Common myeloid progenitor, CD34-positive (primary cell): ENCODE measurements around the gene ABCA2.

Experiments
- CTCF ChIA-PET: fragments of 350-600 bp; sonication (Branson Sonifier 250); formaldehyde crosslinking; loops from one replicate; lab custom pipeline; 2021; ENCODE audit warnings: antibody characterized with exemption; lab: Charles Lee
- POLR2A ChIA-PET: fragments of 350-600 bp; sonication (Branson Sonifier 250); formaldehyde crosslinking; loops from one replicate; lab custom pipeline; 2021; ENCODE audit warnings: antibody characterized with exemption; lab: Charles Lee
- DNase-seq, 3 donors: peaks; one replicate each; pipeline versions ENCODE4 v3.0.0 to v3.0.0-alpha.2; 2013
- H3K27ac ChIP-seq, 2 experiments: 1 replicate in 1 of 2; 2 replicates in 1 of 2; pipeline ENCODE4 v1.7.0; 2013; ENCODE audit warnings: inconsistent platforms in 2 of 2, low read length in 2 of 2, mild to moderate bottlenecking in 2 of 2, low read depth in 1 of 2, moderate library complexity in 1 of 2; ENCODE audit not compliant: severe bottlenecking in 2 of 2, insufficient read depth in 1 of 2, poor library complexity in 1 of 2
- H3K27me3 ChIP-seq, 5 experiments: replicated peaks in 2 of 5; 1 replicate in 3 of 5; 2 replicates in 2 of 5; pipeline versions ENCODE4 v1.6.1 to v1.7.0; 2013; ENCODE audit warnings: low read length in 4 of 5, mild to moderate bottlenecking in 2 of 5, moderate library complexity in 2 of 5, inconsistent platforms in 1 of 5; ENCODE audit not compliant: insufficient read depth in 5 of 5, control insufficient read depth in 4 of 5
- H3K36me3 ChIP-seq, 4 experiments: 1 replicate in 2 of 4; 2 replicates in 2 of 4; pipeline versions ENCODE4 v1.6.1 to v1.7.0; 2013; ENCODE audit warnings: low read length in 3 of 4, control low read depth in 1 of 4, mild to moderate bottlenecking in 1 of 4; ENCODE audit not compliant: control insufficient read depth in 4 of 4, insufficient read depth in 4 of 4
- H3K4me1 ChIP-seq, 4 experiments: 1 replicate in 3 of 4; 2 replicates in 1 of 4; pipeline versions ENCODE4 v1.6.1 to v1.7.1; 2013; ENCODE audit warnings: low read length in 3 of 4, mild to moderate bottlenecking in 3 of 4, control low read depth in 1 of 4, inconsistent platforms in 1 of 4, moderate library complexity in 1 of 4; ENCODE audit not compliant: control insufficient read depth in 4 of 4, insufficient read depth in 4 of 4; ENCODE audit errors: control extremely low read depth in 1 of 4
- H3K4me3 ChIP-seq, 7 experiments: 1 replicate in 4 of 7; 2 replicates in 3 of 7; pipeline versions ENCODE4 v1.5.1 to v1.7.0; 2013; ENCODE audit warnings: mild to moderate bottlenecking in 7 of 7, low read length in 6 of 7, moderate library complexity in 6 of 7, inconsistent platforms in 2 of 7, low read depth in 2 of 7, control low read depth in 1 of 7; ENCODE audit not compliant: insufficient read depth in 4 of 7, control insufficient read depth in 1 of 7; ENCODE audit errors: extremely low read depth in 1 of 7
- H3K9me3 ChIP-seq, 5 experiments: 1 replicate in 4 of 5; 2 replicates in 1 of 5; pipeline versions ENCODE4 v1.6.1 to v1.7.1; 2013; ENCODE audit warnings: low read length in 4 of 5, mild to moderate bottlenecking in 2 of 5, inconsistent platforms in 1 of 5, low read depth in 1 of 5, moderate library complexity in 1 of 5; ENCODE audit not compliant: control insufficient read depth in 4 of 5, insufficient read depth in 2 of 5; ENCODE audit errors: control extremely low read depth in 1 of 5
- WGBS: methylation state at CpG from one replicate; pipeline ENCODE4 v1.1.5; 2013; ENCODE audit not compliant: insufficient coverage; 5-methylcytosine and 5-hydroxymethylcytosine counted together

Gene ABCA2

DNA sequence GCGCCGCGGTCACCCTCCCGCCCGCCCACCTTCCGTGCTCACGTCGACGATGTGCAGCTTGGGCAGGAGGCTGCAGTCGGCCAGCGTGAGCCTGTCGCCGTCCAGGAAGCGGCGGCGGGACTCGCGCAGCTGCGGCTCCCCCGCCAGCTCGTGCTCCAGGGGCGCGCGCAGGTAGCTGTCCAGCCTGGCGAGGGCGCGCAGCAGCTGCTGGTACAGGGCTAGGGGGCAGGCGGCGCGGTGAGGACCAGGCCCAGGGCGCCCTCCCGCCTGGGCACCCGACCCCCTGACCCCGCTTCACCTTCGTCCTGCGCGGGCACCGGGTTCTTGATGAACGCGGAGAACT lies 33.2 kb downstream of the ABCA2 start:
- H3K27ac ChIP-seq: no peak overlapping the region
- peaks cover 0 to 15% (median 4%) of the 10 kb centered on the region in 4 experiments for H3K36me3 ChIP-seq
- peaks cover 0 to 54% (median 50%) of the 10 kb centered on the region in 4 experiments for H3K4me1 ChIP-seq
- DNase-seq: peak in 1 of 3 donors; percentile 48
- H3K27me3 ChIP-seq: peaks cover 0 to 39% (median 3%) of the 10 kb centered on the region in 5 experiments
- no peaks in the 10 kb centered on the region for H3K9me3 ChIP-seq
- H3K4me3 ChIP-seq: no peak overlapping the region
- ChIA-PET POLR2A (no interaction called here), CTCF (interaction anchor here (1.0 to 4.5 kb wide), 5 partner anchors 31 to 48 kb away, joined by 3 to 18 read pairs (median 10); no protein-coding TSS in a partner anchor)
- 36% methylated on average over 36 of the region's 40 CpGs for WGBS

DNA sequence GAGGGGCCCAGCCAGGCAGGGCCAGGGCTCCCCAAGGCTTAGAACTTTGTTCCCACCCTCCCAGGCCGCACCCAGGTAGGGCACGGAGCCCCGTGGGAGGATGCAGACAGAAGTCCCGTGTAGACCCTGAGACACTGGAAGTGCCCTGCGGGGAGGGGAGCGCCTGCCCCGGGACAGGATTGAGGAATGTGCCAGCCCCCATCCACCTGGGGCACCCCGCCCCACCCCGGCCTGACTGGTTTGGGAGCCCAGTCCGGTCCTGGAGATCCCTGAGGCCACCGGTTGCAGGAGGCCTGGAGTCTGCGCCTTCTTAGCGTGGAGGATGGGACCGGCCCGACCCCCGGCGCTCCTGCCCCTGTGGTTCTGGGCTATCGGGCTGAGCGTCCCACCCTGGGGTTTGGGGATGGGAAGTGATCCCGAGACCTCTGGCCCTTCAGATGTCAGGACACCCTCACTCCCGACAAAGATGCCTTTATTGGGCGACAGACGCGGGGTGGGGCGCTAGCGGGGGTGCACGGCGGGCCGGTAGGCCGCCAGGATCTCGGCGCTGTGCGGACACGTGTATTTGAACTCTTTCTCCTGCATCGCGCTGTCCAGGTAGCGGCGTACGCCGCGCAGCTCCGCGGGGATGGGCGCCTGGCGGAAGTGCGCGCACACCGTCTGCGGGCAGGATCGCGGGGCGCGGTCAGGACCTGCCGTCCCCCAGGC lies 33.7 kb downstream of the ABCA2 start:
- POLR2A ChIA-PET: no interaction called here
- WGBS: 82% methylated on average over 54 of the region's 54 CpGs
- peaks cover 0 to 51% (median 48%) of the 10 kb centered on the region in 4 experiments for H3K4me1 ChIP-seq

DNA sequence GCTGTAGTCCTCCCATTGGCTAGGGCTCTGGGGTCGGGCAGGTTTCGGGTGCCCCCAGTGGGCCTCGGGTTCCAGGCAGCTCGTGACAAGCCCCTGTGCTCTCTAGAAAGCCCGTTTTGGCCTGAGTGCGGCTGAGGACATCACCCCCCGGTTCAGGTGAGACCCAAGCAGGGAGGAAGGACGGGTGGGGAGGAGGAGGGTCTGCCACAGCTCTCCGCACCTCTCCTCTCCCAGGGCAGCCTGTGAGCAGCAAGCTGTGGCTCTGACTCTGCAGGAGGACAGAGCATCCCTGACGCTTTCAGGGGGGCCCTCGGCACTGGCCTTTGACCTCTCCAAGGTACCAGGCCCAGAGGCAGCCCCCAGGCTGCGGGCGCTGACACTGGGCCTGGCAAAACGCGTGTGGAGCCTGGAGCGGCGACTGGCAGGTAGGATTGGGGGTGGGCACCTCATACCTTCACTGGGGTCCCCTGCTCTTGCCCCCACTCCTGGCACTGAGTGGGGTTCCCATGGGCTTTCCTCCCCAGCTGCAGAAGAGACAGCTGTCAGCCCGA lies 35.1 kb downstream of the ABCA2 start:
- ChIA-PET POLR2A (interaction anchor here (0.6 to 1.7 kb wide), 3 partner anchors 14 to 171 kb away, joined by 3 to 5 read pairs (median 3); partner anchors contain the start of gene PTGDS), CTCF (interaction anchor here (1.0 to 3.2 kb wide), 8 partner anchors 9 to 42 kb away, joined by 3 to 13 read pairs (median 4); partner anchors contain the start of genes ABCA2 and LCNL1)
- Histone ChIP-seq H3K27ac (peak overlapping the region in 1 of 2 experiments; percentile 64), H3K27me3 (peaks cover 0 to 43% (median 7%) of the 10 kb centered on the region in 5 experiments), H3K36me3 (peaks cover 0 to 15% (median 4%) of the 10 kb centered on the region in 4 experiments), H3K4me1 (peaks cover 0 to 48% (median 43%) of the 10 kb centered on the region in 4 experiments), H3K4me3 (peak overlapping the region; percentile 42 to 79 (median 71)), H3K9me3 (no peaks in the 10 kb centered on the region)
- DNase-seq: no peak
- 57% methylated on average over 15 of the region's 18 CpGs for WGBS

More for the DNA sequence above, 33.7 kb downstream of the ABCA2 start:
- no peak for DNase-seq
- peaks cover 0 to 15% (median 4%) of the 10 kb centered on the region in 4 experiments for H3K36me3 ChIP-seq
- no peak overlapping the region for H3K27ac ChIP-seq
- CTCF ChIA-PET: interaction anchor here (1.0 to 4.5 kb wide), 7 partner anchors 8 to 243 kb away, joined by 4 to 18 read pairs (median 4); no protein-coding TSS in a partner anchor
- no peak overlapping the region for H3K4me3 ChIP-seq
- H3K27me3 ChIP-seq: peaks cover 0 to 42% (median 3%) of the 10 kb centered on the region in 5 experiments
- H3K9me3 ChIP-seq: no peaks in the 10 kb centered on the region

DNA sequence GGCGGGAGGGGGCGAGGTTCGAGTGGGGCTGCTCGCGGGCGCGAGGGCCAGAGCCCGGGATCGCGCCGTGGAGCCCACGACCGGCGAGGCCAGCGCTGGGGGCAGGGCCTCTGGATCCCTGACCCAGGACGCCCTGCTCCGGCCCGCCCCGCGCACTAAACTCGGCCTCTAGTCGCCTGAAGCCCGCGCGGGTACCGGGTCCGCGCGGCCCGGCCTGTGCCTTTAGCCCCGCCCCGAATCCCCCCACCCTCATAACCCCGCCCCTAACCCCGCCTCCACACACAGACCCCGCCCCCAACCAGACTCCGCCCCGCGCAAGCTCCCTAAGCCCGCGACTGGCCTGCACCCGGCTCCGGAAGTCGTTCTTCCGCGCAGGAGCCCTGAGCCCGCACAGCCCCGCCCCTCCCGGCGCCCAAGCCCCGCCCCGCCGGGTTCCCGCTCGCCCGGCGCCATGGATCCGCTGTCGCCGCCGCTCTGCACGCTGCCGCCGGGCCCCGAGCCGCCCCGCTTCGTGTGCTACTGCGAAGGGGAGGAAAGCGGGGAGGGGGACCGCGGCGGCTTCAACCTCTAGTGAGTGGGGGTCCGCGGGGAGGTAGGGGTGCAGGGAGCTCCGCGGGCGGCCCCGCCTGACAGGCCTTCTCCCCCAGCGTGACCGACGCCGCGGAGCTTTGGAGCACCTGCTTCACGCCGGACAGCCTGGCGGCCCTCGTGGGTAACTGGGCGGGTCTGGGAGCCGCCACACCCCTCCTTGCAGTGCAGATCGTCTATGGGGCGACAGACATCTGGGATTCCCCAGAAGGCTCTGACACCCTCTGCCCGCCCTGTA lies 35.8 kb downstream of the ABCA2 start, which contains the start of gene PAXX:
Gene PAXX (plus strand): TSS at position 430 of the 826 bp plus-strand sequence. CDS start 22 bp downstream, at position 452.
- ChIA-PET POLR2A (interaction anchor here (0.8 to 1.7 kb wide), 2 partner anchors 13 to 16 kb away, joined by 3 to 5 read pairs; partner anchors contain the start of gene PTGDS), CTCF (interaction anchor here (1.0 to 3.2 kb wide), 6 partner anchors 10 to 43 kb away, joined by 3 to 13 read pairs (median 6); partner anchors contain the start of gene ABCA2)
- Histone ChIP-seq H3K9me3 (no peaks in the 10 kb centered on the region), H3K36me3 (peaks cover 0 to 15% (median 4%) of the 10 kb centered on the region in 4 experiments), H3K4me1 (peaks cover 0 to 41% (median 36%) of the 10 kb centered on the region in 4 experiments), H3K27ac (peak within 1 kb of the TSS in 1 of 2 experiments; percentile 64), H3K27me3 (peaks cover 0 to 41% (median 9%) of the 10 kb centered on the region in 5 experiments), H3K4me3 (peak within 1 kb of the TSS; percentile 42 to 79 (median 71))
- WGBS: under 1% methylated on average over 50 of the region's 92 CpGs
- DNase-seq: peak; percentile 87 to 92 (median 92)

DNA sequence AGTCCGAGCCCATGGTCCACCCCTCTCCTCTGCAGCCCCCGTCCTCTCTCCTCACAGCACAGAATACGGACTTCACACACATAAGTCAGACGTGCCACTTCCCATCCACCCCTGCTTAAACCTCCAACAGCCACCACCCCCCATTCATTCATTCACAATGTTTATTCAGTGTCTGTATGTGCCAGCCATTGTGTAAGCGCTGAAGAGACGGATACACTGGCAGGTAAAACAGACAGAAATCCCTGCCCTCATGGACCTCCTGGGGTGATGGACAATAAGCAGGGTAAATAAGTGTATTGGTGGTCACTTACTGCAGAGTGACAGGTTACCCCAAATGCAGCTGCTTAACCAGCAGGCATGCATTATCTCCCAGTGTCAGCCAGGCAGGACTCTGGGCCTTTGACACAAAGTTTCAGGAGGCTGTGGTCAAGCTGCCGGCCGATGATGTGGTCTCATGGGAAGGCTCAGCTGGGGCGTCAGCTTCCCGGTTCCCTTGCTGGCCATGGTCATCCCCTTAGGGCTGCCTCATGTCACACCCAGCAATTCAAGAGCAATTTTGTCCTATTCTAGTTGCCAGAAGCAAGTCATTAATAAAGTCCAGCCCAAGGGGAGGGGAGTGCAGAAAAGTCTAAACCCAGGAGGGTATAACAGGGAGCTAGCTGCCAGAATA lies 37.7 kb downstream of the ABCA2 start:
- ChIA-PET POLR2A (no interaction called here), CTCF (interaction anchor here (0.6 to 1.7 kb wide), 4 partner anchors 15 to 101 kb away, joined by 3 to 4 read pairs (median 3); no protein-coding TSS in a partner anchor)
- no peak overlapping the region for H3K27ac ChIP-seq
- peaks cover 0 to 15% (median 4%) of the 10 kb centered on the region in 4 experiments for H3K36me3 ChIP-seq
- no peak for DNase-seq
- H3K4me1 ChIP-seq: peaks cover 0 to 30% (median 21%) of the 10 kb centered on the region in 4 experiments
- no peaks in the 10 kb centered on the region for H3K9me3 ChIP-seq
- WGBS: 90% methylated on average over 5 of the region's 10 CpGs
- H3K4me3 ChIP-seq: no peak overlapping the region
- peaks cover 0 to 48% (median 12%) of the 10 kb centered on the region in 5 experiments for H3K27me3 ChIP-seq

DNA sequence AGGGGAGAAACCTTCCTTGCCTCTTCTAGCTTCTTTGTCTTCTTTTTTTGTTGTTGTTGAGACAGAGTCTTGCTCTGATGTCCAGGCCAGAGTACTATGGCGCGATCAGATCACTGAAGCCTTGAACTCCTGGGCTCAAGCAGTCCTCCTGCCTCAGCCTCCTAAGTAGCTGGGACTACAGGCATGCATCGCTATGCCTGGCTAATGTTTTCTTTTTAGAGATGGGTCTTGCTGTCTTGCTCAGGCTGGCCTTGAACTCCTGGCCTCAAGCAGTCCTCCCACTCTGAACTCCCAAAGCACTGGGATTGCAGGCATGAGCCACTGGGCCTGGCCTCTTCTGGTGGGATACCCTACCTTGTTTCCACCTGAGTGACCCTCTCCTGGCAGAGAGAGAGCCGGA lies 39.2 kb downstream of the ABCA2 start:
- H3K27ac ChIP-seq: no peak overlapping the region
- H3K36me3 ChIP-seq: peaks cover 0 to 8% (median 3%) of the 10 kb centered on the region in 4 experiments
- H3K9me3 ChIP-seq: no peaks in the 10 kb centered on the region
- no peak for DNase-seq
- peaks cover 0 to 33% (median 22%) of the 10 kb centered on the region in 4 experiments for H3K4me1 ChIP-seq
- no peak overlapping the region for H3K4me3 ChIP-seq
- ChIA-PET CTCF (interaction anchor here (1.2 to 3.6 kb wide), 4 partner anchors 9 to 58 kb away, joined by 3 to 17 read pairs (median 4); partner anchors contain the start of gene PTGDS), POLR2A (no interaction called here)
- peaks cover 0 to 48% (median 16%) of the 10 kb centered on the region in 5 experiments for H3K27me3 ChIP-seq
- 100% methylated on average over 4 of the region's 4 CpGs for WGBS
